ENCODE data around the gene PARVA. TPM values are rescaled to one million over a fixed set of nuclear protein-coding genes. Genes with fewer than 3 reads are reported as not detected.

PARVA gene
- total and polyA plus RNA-seq, 9 of the 15 experiments (the other 6 are each of a cell fraction or from before 2014, with no cell fraction given): 0.11 TPM; not detected in 8

DNA sequence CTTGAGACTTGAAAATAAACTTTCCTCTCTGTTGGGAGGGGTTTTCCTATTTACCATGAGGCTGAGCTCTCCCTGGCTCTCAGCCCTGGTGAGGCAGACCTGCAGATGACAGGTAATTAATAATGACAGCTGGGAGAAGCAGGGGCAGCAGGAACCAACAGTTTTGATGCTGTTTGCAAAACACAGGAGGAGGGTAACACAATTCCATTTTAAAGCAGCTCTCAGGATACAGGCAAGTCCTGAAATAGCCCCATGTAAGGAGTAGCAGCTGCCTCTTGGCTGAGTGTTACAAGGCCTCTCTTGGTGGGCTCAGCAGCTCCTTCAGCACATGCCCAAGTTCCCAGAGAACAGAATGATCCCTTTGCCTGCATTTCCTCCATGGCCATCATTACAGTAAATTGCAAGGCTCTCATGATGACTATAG lies 13.3 kb downstream of the PARVA start:
- H3K27me3 ChIP-seq (ENCODE audit: control insufficient read depth in 2 of 2, insufficient read depth in 2 of 2, low read length in 2 of 2): peaks cover 7 to 17% of the 10 kb centered on the region in 2 experiments; a peak in 2 of 5 replicates
- TF ChIP-seq ZNF77 (CRISPR knock-in tag; IDR thresholded peaks at IDR 0.05) (no peak), ZNF431 (CRISPR knock-in tag; IDR thresholded peaks at IDR 0.05) (no peak), POLR3G (IDR thresholded peaks at IDR 0.05; ENCODE audit: extremely low read depth, insufficient read length, insufficient replicate concordance) (no peak), DLX4 (CRISPR knock-in tag; IDR thresholded peaks at IDR 0.05) (no peak), USF1 (CRISPR knock-in tag; IDR thresholded peaks at IDR 0.05) (no peak), FIP1L1 (IDR thresholded peaks at IDR 0.05; ENCODE audit: low read depth, low read length, poor library complexity, severe bottlenecking) (no peak), CREB1 (IDR thresholded peaks at IDR 0.05) (no peak), CREB1 (CRISPR knock-in tag; IDR thresholded peaks at IDR 0.05) (no peak), ILK (tag; IDR thresholded peaks at IDR 0.05; ENCODE audit: borderline replicate concordance, low read depth) (no peak), TFAP4 (CRISPR knock-in tag; IDR thresholded peaks at IDR 0.05; ENCODE audit: borderline replicate concordance) (no peak), ADNP (tag; IDR thresholded peaks at IDR 0.05) (no peak), FOS (IDR thresholded peaks at IDR 0.05; ENCODE audit: extremely low read depth, insufficient read length) (no peak), NONO (IDR thresholded peaks at IDR 0.05; ENCODE audit: low read depth in 2 of 2, low read length in 1 of 2) (no peak)
- TF ChIP-seq, protein P1, sequence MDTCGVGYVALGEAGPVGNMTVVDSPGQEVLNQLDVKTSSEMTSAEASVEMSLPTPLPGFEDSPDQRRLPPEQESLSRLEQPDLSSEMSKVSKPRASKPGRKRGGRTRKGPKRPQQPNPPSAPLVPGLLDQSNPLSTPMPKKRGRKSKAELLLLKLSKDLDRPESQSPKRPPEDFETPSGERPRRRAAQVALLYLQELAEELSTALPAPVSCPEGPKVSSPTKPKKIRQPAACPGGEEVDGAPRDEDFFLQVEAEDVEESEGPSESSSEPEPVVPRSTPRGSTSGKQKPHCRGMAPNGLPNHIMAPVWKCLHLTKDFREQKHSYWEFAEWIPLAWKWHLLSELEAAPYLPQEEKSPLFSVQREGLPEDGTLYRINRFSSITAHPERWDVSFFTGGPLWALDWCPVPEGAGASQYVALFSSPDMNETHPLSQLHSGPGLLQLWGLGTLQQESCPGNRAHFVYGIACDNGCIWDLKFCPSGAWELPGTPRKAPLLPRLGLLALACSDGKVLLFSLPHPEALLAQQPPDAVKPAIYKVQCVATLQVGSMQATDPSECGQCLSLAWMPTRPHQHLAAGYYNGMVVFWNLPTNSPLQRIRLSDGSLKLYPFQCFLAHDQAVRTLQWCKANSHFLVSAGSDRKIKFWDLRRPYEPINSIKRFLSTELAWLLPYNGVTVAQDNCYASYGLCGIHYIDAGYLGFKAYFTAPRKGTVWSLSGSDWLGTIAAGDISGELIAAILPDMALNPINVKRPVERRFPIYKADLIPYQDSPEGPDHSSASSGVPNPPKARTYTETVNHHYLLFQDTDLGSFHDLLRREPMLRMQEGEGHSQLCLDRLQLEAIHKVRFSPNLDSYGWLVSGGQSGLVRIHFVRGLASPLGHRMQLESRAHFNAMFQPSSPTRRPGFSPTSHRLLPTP (IDR thresholded peaks at IDR 0.05; ENCODE audit: borderline replicate concordance, extremely low read depth, insufficient read length): no peak
- TF ChIP-seq, protein P2, sequence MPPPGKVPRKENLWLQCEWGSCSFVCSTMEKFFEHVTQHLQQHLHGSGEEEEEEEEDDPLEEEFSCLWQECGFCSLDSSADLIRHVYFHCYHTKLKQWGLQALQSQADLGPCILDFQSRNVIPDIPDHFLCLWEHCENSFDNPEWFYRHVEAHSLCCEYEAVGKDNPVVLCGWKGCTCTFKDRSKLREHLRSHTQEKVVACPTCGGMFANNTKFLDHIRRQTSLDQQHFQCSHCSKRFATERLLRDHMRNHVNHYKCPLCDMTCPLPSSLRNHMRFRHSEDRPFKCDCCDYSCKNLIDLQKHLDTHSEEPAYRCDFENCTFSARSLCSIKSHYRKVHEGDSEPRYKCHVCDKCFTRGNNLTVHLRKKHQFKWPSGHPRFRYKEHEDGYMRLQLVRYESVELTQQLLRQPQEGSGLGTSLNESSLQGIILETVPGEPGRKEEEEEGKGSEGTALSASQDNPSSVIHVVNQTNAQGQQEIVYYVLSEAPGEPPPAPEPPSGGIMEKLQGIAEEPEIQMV (tag; conservative IDR thresholded peaks at IDR 0.05; ENCODE audit: low read depth): no peak

More for the DNA sequence above, 13.3 kb downstream of the PARVA start:
- Histone ChIP-seq H3K9ac (ENCODE audit: insufficient read depth in 1 of 2, low read depth in 2 of 2, low read length in 2 of 2) (no peak overlapping the region), H3K4me1 (replicated peaks in 1 of 2; ENCODE audit: control insufficient read depth in 2 of 2, insufficient read depth in 2 of 2, low read length in 2 of 2) (no peaks in the 10 kb centered on the region), H3K9me3 (replicated peaks; ENCODE audit: control insufficient read depth, insufficient read depth, low read depth, low read length) (no peaks in the 10 kb centered on the region), H4K20me1 (replicated peaks; ENCODE audit: control insufficient read depth, insufficient read depth, low read length) (no peaks in the 10 kb centered on the region), H3K4me2 (ENCODE audit: insufficient read depth, low read length) (no peak overlapping the region), H3K79me2 (ENCODE audit: control insufficient read depth, insufficient read depth, low read length) (no peaks in the 10 kb centered on the region), H3K36me3 (ENCODE audit: control insufficient read depth, insufficient read depth, low read length) (no peaks in the 10 kb centered on the region), H3K9me1 (ENCODE audit: control insufficient read depth, insufficient read depth, low read length) (no peaks in the 10 kb centered on the region), H2AFZ (ENCODE audit: low read depth, low read length) (no peak overlapping the region), H3K27ac (ENCODE audit: extremely low read depth, low read depth, low read length) (no peak overlapping the region), H3K4me3 (no peak overlapping the region)
- ChIA-PET CTCF (ENCODE audit: low intra/inter-chr PET ratio) (no interaction called here), POLR2A (interaction anchor here (0.7 to 0.8 kb wide), 2 partner anchors 9 to 664 kb away, joined by 3 to 4 read pairs; no protein-coding TSS in a partner anchor)
- intact Hi-C loops (cut with micrococcal nuclease) (no loop called here), in situ Hi-C loops (cut with MboI) (no loop called here)
- no peak for FAIRE-seq
- no TSS peak for BruUV-seq (replicated peaks)
- no peak for DNase-seq (ENCODE audit: extremely low read depth in 1 of 4, low spot score in 3 of 4)
- no peak for ATAC-seq

Data from K562 (cell line).